ENCODE measurements around the gene PNPLA2.

DNA sequence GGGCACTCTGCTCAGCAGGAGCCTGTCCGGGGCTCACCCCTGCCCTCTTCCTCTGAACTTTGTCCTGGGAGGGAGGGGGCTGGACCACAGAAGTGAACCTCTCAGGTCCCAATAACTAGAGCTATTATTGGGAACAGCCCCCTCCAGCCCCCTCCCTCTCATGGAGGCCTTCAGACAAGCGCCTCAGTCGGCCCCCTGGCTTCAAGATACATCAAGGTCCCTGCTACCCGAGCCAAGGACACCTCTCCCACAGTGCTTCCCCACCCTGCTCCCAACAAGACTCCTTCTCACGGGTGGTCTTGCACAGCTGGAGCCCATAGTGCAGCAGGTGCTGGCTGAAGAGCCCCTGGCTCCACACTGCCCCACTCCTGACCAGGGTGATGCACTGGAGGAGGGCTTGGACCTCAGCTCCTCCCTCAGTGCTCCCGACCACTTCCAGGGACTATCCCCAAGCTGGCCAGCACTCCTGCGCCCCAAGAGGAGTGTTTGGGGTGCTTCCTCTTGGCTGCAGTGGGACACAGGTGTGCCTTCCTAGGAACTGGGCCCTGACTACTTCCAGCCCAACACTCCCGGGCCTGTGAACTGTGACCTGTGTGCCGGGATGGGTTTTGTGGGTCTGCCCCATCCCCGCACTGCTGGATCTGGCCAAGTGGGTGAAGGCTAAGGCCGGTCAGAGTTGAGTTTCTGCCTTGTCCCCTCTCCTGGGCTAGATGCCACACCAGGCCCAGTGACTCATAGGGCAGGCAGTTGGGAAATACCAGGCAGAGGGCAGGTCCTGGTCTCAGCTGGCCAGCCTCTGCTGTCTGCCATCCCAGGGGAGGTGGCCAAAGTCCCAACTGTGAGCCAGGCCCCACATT, 2.2 kb downstream of the PNPLA2 start:
- TF ChIP-seq POLR2AphosphoS5 (IDR thresholded peaks at IDR 0.05; ENCODE audit: borderline replicate concordance, low read depth, low read length) (no peak), EZH2 (IDR thresholded peaks at IDR 0.05) (no peak)
